ENCODE results near the gene NXPE2. TPM values are rescaled to one million over a fixed set of nuclear protein-coding genes. Genes with fewer than 3 reads are reported as not detected.
A peak's percentile ranks its signal among the peaks of the same experiment; 100 is the strongest.

Gene NXPE2
- polyA plus RNA-seq, 4 donors, result 0.15 to 2.7 (median 0.54) TPM; not detected in 1

DNA sequence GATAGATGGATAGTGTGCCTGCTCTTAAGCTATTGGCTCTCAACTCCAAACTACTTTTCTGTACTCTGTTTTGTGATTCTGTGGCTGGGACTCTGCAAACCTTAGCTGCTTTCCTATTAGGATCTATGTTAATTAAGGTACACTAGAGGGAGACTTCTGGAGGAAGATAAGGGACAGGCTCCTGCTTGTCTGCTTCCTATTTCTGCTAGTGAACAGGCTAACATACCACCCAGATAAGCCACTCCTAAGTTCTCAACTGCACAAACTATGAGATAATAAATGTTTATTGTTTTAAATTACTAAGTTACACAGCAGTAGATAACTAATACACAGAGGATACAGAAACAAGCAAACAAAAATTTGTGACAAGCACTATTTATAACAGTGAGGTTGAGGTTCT lies 10.2 kb upstream of the NXPE2 start:
- Histone ChIP-seq H3K36me3 (ENCODE audit: control insufficient read depth in 3 of 3, insufficient read depth in 2 of 3, low read depth in 1 of 3, low read length in 3 of 3) (no peaks in the 10 kb centered on the region), H3K9me3 (ENCODE audit: control insufficient read depth in 2 of 2, insufficient read depth in 1 of 2, low read depth in 1 of 2, low read length in 1 of 2) (peaks cover 0 to 3% of the 10 kb centered on the region in 2 donors), H3K4me3 (ENCODE audit: low read depth in 1 of 3, low read length in 3 of 3) (no peak overlapping the region), H3K27ac (ENCODE audit: low read depth in 1 of 3, low read length in 2 of 3) (no peak overlapping the region), H3K4me1 (ENCODE audit: control insufficient read depth in 3 of 3, insufficient read depth in 2 of 3, low read depth in 1 of 3, low read length in 2 of 3) (no peaks in the 10 kb centered on the region), H3K27me3 (ENCODE audit: control insufficient read depth in 3 of 3, insufficient read depth in 3 of 3, low read length in 3 of 3) (no peaks in the 10 kb centered on the region)
- DNase-seq, result peak in 1 of 2 donors; percentile 37
- no peak for FAIRE-seq

DNA sequence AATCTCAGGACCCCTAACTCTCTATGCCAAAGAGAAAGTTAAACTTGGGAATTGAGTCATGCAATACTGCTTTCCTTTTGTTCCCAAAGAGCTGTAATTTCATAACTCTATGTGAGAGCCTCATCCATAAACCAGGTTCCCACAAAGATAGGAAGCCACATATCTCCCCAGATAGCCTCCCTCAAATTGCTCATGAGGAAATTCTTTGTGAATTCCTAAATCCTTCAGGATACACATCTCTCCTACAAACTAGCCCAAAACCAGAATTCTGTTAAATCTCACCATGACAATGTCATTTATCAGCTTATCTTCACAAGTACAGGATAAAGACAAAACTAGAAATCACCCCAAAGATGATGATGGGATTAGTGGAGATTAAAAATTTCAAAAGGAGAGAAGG lies 4.7 kb upstream of the NXPE2 start:
- FAIRE-seq (no peak), DNase-seq (no peak)
- H3K4me3 ChIP-seq (ENCODE audit: low read depth in 1 of 3, low read length in 3 of 3), result no peak overlapping the region
- no peaks in the 10 kb centered on the region for H3K4me1 ChIP-seq (ENCODE audit: control insufficient read depth in 3 of 3, insufficient read depth in 2 of 3, low read depth in 1 of 3, low read length in 2 of 3)
- no peak overlapping the region for H3K27ac ChIP-seq (ENCODE audit: low read depth in 1 of 3, low read length in 2 of 3)
- peaks cover 0 to 3% of the 10 kb centered on the region in 2 donors for H3K9me3 ChIP-seq (ENCODE audit: control insufficient read depth in 2 of 2, insufficient read depth in 1 of 2, low read depth in 1 of 2, low read length in 1 of 2)
- no peaks in the 10 kb centered on the region for H3K27me3 ChIP-seq (ENCODE audit: control insufficient read depth in 3 of 3, insufficient read depth in 3 of 3, low read length in 3 of 3)
- no peaks in the 10 kb centered on the region for H3K36me3 ChIP-seq (ENCODE audit: control insufficient read depth in 3 of 3, insufficient read depth in 2 of 3, low read depth in 1 of 3, low read length in 3 of 3)

DNA sequence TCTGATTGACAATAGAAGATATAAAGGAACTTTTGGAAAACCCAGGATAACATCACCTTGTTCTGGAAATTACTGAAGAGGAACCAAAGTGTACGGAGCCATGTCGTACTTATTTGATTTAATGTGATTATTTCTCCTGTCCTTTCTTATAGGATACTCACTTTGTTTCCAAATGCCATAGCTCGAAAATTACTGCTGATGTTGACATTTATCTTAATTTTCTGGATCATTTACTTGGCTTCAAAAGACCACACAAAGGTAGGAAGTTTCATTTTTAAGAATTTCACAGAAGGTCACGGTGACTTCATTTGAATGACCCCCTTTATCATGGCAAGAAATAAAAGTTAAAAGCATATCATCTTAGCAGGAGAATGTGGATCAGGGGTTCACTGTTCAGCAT lies 1.2 kb downstream of the NXPE2 start:
- Histone ChIP-seq H3K4me3 (ENCODE audit: low read depth in 1 of 3, low read length in 3 of 3) (no peak overlapping the region), H3K4me1 (ENCODE audit: control insufficient read depth in 3 of 3, insufficient read depth in 2 of 3, low read depth in 1 of 3, low read length in 2 of 3) (no peaks in the 10 kb centered on the region), H3K27ac (ENCODE audit: low read depth in 1 of 3, low read length in 2 of 3) (no peak overlapping the region), H3K36me3 (ENCODE audit: control insufficient read depth in 3 of 3, insufficient read depth in 2 of 3, low read depth in 1 of 3, low read length in 3 of 3) (no peaks in the 10 kb centered on the region), H3K9me3 (ENCODE audit: control insufficient read depth in 2 of 2, insufficient read depth in 1 of 2, low read depth in 1 of 2, low read length in 1 of 2) (peaks cover 0 to 3% of the 10 kb centered on the region in 2 donors), H3K27me3 (ENCODE audit: control insufficient read depth in 3 of 3, insufficient read depth in 3 of 3, low read length in 3 of 3) (no peaks in the 10 kb centered on the region)
- no peak for FAIRE-seq
- no peak for DNase-seq
- WGBS, 3 donors, result 67 to 81% (median 80%) methylated on average over 4 of the region's 4 CpGs

DNA sequence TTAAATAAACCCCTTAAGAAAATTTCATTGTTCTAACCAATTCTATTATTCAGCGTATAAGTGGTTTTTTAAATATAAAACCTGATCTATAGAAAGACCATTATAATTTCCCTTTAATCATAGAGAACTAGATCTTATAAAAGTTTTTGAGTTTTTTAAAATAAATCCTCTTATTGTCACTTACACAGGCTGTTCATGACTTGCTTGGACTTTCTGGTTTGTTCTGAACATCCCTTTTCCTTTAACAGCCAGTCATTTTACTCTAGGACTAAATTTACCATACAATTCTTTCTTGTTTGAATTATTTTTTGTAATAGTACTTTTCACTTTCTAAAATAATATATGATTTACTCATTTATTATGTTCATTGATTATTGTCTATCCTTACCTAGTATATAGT lies 4.7 kb downstream of the NXPE2 start:
- WGBS, 3 donors, result 88 to 97% (median 90%) methylated on average over 1 of the region's 1 CpG
- H3K4me3 ChIP-seq (ENCODE audit: low read depth in 1 of 3, low read length in 3 of 3), result no peak overlapping the region
- FAIRE-seq, result no peak
- peaks cover 0 to 3% of the 10 kb centered on the region in 2 donors for H3K9me3 ChIP-seq (ENCODE audit: control insufficient read depth in 2 of 2, insufficient read depth in 1 of 2, low read depth in 1 of 2, low read length in 1 of 2)
- H3K27me3 ChIP-seq (ENCODE audit: control insufficient read depth in 3 of 3, insufficient read depth in 3 of 3, low read length in 3 of 3), result no peaks in the 10 kb centered on the region
- no peak overlapping the region for H3K27ac ChIP-seq (ENCODE audit: low read depth in 1 of 3, low read length in 2 of 3)
- H3K36me3 ChIP-seq (ENCODE audit: control insufficient read depth in 3 of 3, insufficient read depth in 2 of 3, low read depth in 1 of 3, low read length in 3 of 3), result no peaks in the 10 kb centered on the region
- H3K4me1 ChIP-seq (ENCODE audit: control insufficient read depth in 3 of 3, insufficient read depth in 2 of 3, low read depth in 1 of 3, low read length in 2 of 3), result no peaks in the 10 kb centered on the region
- DNase-seq, result no peak

DNA sequence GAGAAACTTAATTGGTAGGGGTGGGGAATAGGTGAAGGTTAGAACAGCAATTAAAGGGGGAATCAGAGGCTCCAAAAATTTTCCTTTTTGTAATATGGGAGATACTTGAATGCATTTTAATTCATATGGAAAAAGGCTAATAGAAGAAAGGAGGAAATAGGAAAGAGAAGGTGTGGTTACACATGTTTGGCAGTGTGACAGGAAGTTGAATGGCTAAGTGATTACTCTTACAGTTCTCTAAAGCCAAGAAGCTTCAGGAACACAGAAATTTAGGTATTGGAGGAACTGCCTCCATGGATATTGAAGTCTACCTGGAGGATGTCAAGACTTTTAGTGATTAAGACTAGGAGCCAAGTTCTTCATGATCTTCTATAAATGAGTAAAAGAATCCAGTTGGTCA lies 6.3 kb downstream of the NXPE2 start:
- Histone ChIP-seq H3K9me3 (ENCODE audit: control insufficient read depth in 2 of 2, insufficient read depth in 1 of 2, low read depth in 1 of 2, low read length in 1 of 2) (peaks cover 0 to 3% of the 10 kb centered on the region in 2 donors), H3K4me1 (ENCODE audit: control insufficient read depth in 3 of 3, insufficient read depth in 2 of 3, low read depth in 1 of 3, low read length in 2 of 3) (no peaks in the 10 kb centered on the region), H3K36me3 (ENCODE audit: control insufficient read depth in 3 of 3, insufficient read depth in 2 of 3, low read depth in 1 of 3, low read length in 3 of 3) (no peaks in the 10 kb centered on the region), H3K27ac (ENCODE audit: low read depth in 1 of 3, low read length in 2 of 3) (no peak overlapping the region), H3K4me3 (ENCODE audit: low read depth in 1 of 3, low read length in 3 of 3) (no peak overlapping the region), H3K27me3 (ENCODE audit: control insufficient read depth in 3 of 3, insufficient read depth in 3 of 3, low read length in 3 of 3) (no peaks in the 10 kb centered on the region)
- FAIRE-seq (no peak), DNase-seq (no peak)

DNA sequence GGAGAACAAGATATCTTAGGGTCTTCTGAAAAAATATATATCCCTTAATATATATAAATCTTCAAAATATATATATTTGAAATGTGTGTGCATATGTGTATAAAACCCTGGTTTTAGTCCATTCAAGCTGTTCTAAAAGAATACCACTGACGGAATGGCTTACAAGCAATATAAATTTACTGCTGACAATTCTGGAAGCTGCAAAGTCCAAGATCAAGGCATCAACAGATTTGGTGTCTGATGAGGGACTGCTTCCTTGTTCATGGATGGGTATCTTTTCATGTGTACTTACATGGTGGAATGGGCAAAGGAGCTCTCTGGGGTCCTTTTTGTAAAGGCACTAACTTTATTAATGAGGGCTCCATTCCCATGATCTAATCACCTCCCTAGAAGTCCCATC lies 6.8 kb downstream of the NXPE2 start:
- Histone ChIP-seq H3K9me3 (ENCODE audit: control insufficient read depth in 2 of 2, insufficient read depth in 1 of 2, low read depth in 1 of 2, low read length in 1 of 2) (peaks cover 0 to 3% of the 10 kb centered on the region in 2 donors), H3K36me3 (ENCODE audit: control insufficient read depth in 3 of 3, insufficient read depth in 2 of 3, low read depth in 1 of 3, low read length in 3 of 3) (no peaks in the 10 kb centered on the region), H3K27me3 (ENCODE audit: control insufficient read depth in 3 of 3, insufficient read depth in 3 of 3, low read length in 3 of 3) (no peaks in the 10 kb centered on the region), H3K27ac (ENCODE audit: low read depth in 1 of 3, low read length in 2 of 3) (no peak overlapping the region), H3K4me3 (ENCODE audit: low read depth in 1 of 3, low read length in 3 of 3) (no peak overlapping the region), H3K4me1 (ENCODE audit: control insufficient read depth in 3 of 3, insufficient read depth in 2 of 3, low read depth in 1 of 3, low read length in 2 of 3) (no peaks in the 10 kb centered on the region)
- WGBS, 3 donors, result 56 to 84% (median 72%) methylated on average over 1 of the region's 1 CpG
- no peak for FAIRE-seq
- no peak for DNase-seq

DNA sequence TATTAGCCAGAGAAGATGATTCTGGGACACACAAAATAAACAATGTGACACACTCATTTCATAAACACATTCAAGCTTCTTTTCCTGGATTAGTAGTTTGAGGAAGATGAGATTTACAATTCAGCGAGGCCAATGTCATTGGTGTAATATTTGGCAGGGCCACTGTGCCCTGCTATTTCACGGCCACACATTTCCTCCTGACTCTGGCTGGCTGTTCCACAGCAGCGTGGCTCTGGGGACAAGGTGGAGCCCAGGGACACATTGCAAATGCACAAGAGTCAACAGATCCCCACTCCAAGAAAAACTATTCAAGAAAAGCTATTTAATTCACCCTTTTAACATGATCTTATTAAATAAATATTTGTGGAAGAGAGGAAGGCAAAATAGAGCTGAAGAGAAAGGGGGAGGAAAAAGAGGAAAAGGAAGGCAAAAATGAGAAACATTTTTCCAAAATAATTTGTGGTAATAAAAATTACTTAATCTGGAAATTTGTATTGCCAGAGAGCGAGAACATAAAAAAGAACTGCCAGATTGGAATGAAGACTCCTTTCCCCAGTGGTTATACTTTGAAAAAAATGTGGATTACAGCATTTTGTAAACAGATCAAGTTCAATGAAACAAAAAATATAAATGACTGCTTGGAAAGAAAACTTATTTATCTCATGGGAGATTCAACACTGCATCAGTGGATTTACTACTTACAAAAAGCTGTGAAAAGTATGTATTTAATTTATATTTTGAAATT lies 27.1 kb downstream of the NXPE2 start:
- Histone ChIP-seq H3K27ac (ENCODE audit: low read depth in 1 of 3, low read length in 2 of 3) (no peak overlapping the region), H3K27me3 (ENCODE audit: control insufficient read depth in 3 of 3, insufficient read depth in 3 of 3, low read length in 3 of 3) (no peaks in the 10 kb centered on the region), H3K4me1 (ENCODE audit: control insufficient read depth in 3 of 3, insufficient read depth in 2 of 3, low read depth in 1 of 3, low read length in 2 of 3) (no peaks in the 10 kb centered on the region), H3K4me3 (ENCODE audit: low read depth in 1 of 3, low read length in 3 of 3) (no peak overlapping the region), H3K36me3 (ENCODE audit: control insufficient read depth in 3 of 3, insufficient read depth in 2 of 3, low read depth in 1 of 3, low read length in 3 of 3) (no peaks in the 10 kb centered on the region), H3K9me3 (ENCODE audit: control insufficient read depth in 2 of 2, insufficient read depth in 1 of 2, low read depth in 1 of 2, low read length in 1 of 2) (no peaks in the 10 kb centered on the region)
- FAIRE-seq, result no peak
- DNase-seq, result no peak
- 44 to 50% (median 48%) methylated on average over 4 of the region's 4 CpGs for WGBS, 3 donors

DNA sequence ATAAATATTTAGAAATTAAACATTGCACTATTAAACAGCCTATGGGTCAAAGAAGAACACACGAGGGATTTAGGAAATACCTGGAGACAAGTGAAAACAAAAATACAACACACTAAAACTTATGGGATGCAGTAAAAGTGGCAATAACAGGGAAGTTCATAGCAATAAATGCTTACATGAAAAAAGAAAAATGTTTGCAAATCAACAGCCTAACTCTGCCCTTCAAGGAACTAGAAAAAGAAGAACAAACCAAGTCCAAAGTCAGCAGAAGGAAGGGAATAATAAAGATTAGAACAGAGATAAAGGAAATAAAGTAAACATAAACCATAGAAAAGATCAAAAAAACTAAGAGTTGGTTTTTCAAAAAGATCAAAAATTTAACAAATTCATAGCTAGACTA lies 31.6 kb downstream of the NXPE2 start:
- Histone ChIP-seq H3K36me3 (ENCODE audit: control insufficient read depth in 3 of 3, insufficient read depth in 2 of 3, low read depth in 1 of 3, low read length in 3 of 3) (no peaks in the 10 kb centered on the region), H3K4me1 (ENCODE audit: control insufficient read depth in 3 of 3, insufficient read depth in 2 of 3, low read depth in 1 of 3, low read length in 2 of 3) (no peaks in the 10 kb centered on the region), H3K27me3 (ENCODE audit: control insufficient read depth in 3 of 3, insufficient read depth in 3 of 3, low read length in 3 of 3) (no peaks in the 10 kb centered on the region), H3K9me3 (ENCODE audit: control insufficient read depth in 2 of 2, insufficient read depth in 1 of 2, low read depth in 1 of 2, low read length in 1 of 2) (no peaks in the 10 kb centered on the region), H3K27ac (ENCODE audit: low read depth in 1 of 3, low read length in 2 of 3) (no peak overlapping the region), H3K4me3 (ENCODE audit: low read depth in 1 of 3, low read length in 3 of 3) (no peak overlapping the region)
- DNase-seq, result no peak
- no peak for FAIRE-seq
- 18 to 68% (median 60%) methylated on average over 1 of the region's 1 CpG for WGBS, 3 donors

DNA sequence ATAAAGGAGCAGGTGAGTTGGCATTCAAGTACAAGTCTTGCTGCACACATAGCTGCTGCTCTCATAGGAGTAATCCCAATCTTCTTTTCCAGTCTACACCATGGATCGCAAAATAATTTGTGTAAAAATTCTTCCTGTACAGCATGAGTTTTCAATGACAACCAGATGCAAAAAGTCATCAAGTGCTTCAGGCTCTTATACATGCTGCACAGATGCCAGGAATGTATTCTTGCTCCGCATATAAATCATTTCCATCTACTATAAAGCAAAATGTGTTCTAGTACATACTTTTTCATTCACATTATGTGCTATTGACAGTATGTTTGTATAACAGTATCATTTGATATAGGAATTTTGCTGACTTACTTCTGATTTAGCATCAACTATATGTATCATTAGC lies 35.4 kb downstream of the NXPE2 start:
- no peaks in the 10 kb centered on the region for H3K9me3 ChIP-seq (ENCODE audit: control insufficient read depth in 2 of 2, insufficient read depth in 1 of 2, low read depth in 1 of 2, low read length in 1 of 2)

More for the DNA sequence above, 35.4 kb downstream of the NXPE2 start:
- no peaks in the 10 kb centered on the region for H3K4me1 ChIP-seq (ENCODE audit: control insufficient read depth in 3 of 3, insufficient read depth in 2 of 3, low read depth in 1 of 3, low read length in 2 of 3)
- 94 to 98% (median 94%) methylated on average over 2 of the region's 2 CpGs for WGBS, 3 donors
- H3K27ac ChIP-seq (ENCODE audit: low read depth in 1 of 3, low read length in 2 of 3), result no peak overlapping the region
- no peak for FAIRE-seq
- H3K27me3 ChIP-seq (ENCODE audit: control insufficient read depth in 3 of 3, insufficient read depth in 3 of 3, low read length in 3 of 3), result no peaks in the 10 kb centered on the region
- no peak overlapping the region for H3K4me3 ChIP-seq (ENCODE audit: low read depth in 1 of 3, low read length in 3 of 3)
- H3K36me3 ChIP-seq (ENCODE audit: control insufficient read depth in 3 of 3, insufficient read depth in 2 of 3, low read depth in 1 of 3, low read length in 3 of 3), result no peaks in the 10 kb centered on the region
- no peak for DNase-seq

Measured in small intestine (tissue), 7 donors.